Non-pigmented ciliary epithelial cell (primary cell): ENCODE measurements around the gene AREL1.

Experiments used
- DNase-seq: peaks from one replicate; pipeline ENCODE4 v3.0.0-alpha.2; 2010; ENCODE audit warnings: low read depth

The AREL1 gene

GRCh38 chr14:74636424-74637177 lies 76.3 kb downstream of the AREL1 start:
- no peak for DNase-seq

GRCh38 chr14:74635847-74636246 lies 77.0 kb downstream of the AREL1 start:
- no peak for DNase-seq

GRCh38 chr14:74634964-74635363 lies 77.9 kb downstream of the AREL1 start:
- DNase-seq: no peak

GRCh38 chr14:74634481-74634880 lies 78.4 kb downstream of the AREL1 start:
- no peak for DNase-seq

- DNase-seq: no peak
These were observed 81.8 kb downstream of the AREL1 start for GRCh38 chr14:74630881-74631690.

GRCh38 chr14:74628418-74628817 lies 84.5 kb downstream of the AREL1 start:
- no peak for DNase-seq

GRCh38 chr14:74627076-74627475 lies 85.8 kb downstream of the AREL1 start:
- DNase-seq: no peak

- no peak for DNase-seq
These were observed 90.6 kb downstream of the AREL1 start for GRCh38 chr14:74622257-74622656.

- no peak for DNase-seq
These were observed 91.3 kb downstream of the AREL1 start for GRCh38 chr14:74621556-74621955.

- no peak for DNase-seq
These were observed 92.0 kb downstream of the AREL1 start for GRCh38 chr14:74620923-74621322.

- DNase-seq: peak; percentile 97
These were observed 92.4 kb downstream of the AREL1 start for GRCh38 chr14:74620497-74620921.

GRCh38 chr14:74619672-74620131 lies 93.2 kb downstream of the AREL1 start:
- peak; percentile 97 for DNase-seq

GRCh38 chr14:74618078-74618952 lies 94.6 kb downstream of the AREL1 start:
- DNase-seq: no peak

- DNase-seq: no peak
These were observed 95.7 kb downstream of the AREL1 start for GRCh38 chr14:74616996-74617700.

GRCh38 chr14:74616507-74616906 lies 96.4 kb downstream of the AREL1 start:
- no peak for DNase-seq

- DNase-seq: no peak
These were observed 97.1 kb downstream of the AREL1 start for GRCh38 chr14:74615735-74616134.

GRCh38 chr14:74614508-74615495 lies 98.1 kb downstream of the AREL1 start:
- DNase-seq: no peak

GRCh38 chr14:74613211-74613914 lies 99.5 kb downstream of the AREL1 start:
- DNase-seq: no peak

- DNase-seq: no peak
These were observed 100.4 kb downstream of the AREL1 start for GRCh38 chr14:74612350-74613021.
